HEK293 (cell line): ENCODE results near the gene CPE.

Source experiments
- CTCF ChIA-PET: fragments of 350-600 bp; formaldehyde crosslinking; extraction: SDS; loops from one replicate; lab custom pipeline; 2021; ENCODE audit warnings: antibody characterized with exemption; lab: Yijun Ruan, JAX
- POLR2A ChIA-PET: fragments of 300-600 bp; formaldehyde crosslinking; extraction: SDS; loops from one replicate; lab custom pipeline; 2020; ENCODE audit warnings: antibody characterized with exemption, inconsistent platforms; lab: Yijun Ruan, JAX
- H3K27ac ChIP-seq: fragments of 200-500 bp; sonication (Bioruptor generic); 2 replicates; pipeline ENCODE4 v1.5.1; 2014; ENCODE audit warnings: low read depth, low read length, control low read depth, inconsistent platforms; ENCODE audit errors: extremely low read depth
- H3K36me3 ChIP-seq, 2 experiments: fragments of 200-500 bp in 1 of 2; sonication (Bioruptor generic) in 1 of 2; 1 replicate in 1 of 2; 2 replicates in 1 of 2; pipeline ENCODE4 v1.5.1; 2014 to 2017; ENCODE audit warnings: inconsistent platforms in 2 of 2, low read length in 2 of 2; ENCODE audit not compliant: control insufficient read depth in 2 of 2, insufficient read depth in 1 of 2
- H3K4me1 ChIP-seq: fragments of 200-500 bp; sonication (Bioruptor generic); 2 replicates; pipeline ENCODE4 v1.5.1; 2014; ENCODE audit warnings: mild to moderate bottlenecking, low read length, inconsistent platforms; ENCODE audit not compliant: control insufficient read depth, insufficient read depth
- H3K4me3 ChIP-seq: 2 replicates; pipeline ENCODE4 v1.5.1; 2011; ENCODE audit warnings: low read depth, mild to moderate bottlenecking, control low read depth, low read length, moderate library complexity
- H3K9me3 ChIP-seq: fragments of 200-500 bp; sonication (Bioruptor generic); 2 replicates; pipeline ENCODE4 v1.5.1; 2014; ENCODE audit warnings: low read depth, low read length, inconsistent platforms; ENCODE audit not compliant: control insufficient read depth, insufficient read depth
- GLIS1 ChIP-seq: fragments of 450-650 bp; formaldehyde crosslinking; IDR thresholded peaks from 2 replicates; pipeline ENCODE4 v1.5.1; 2016; ENCODE audit warnings: missing biosample characterization, missing genetic modification characterization
- HOXD13 ChIP-seq: sonication (generic); formaldehyde crosslinking; IDR thresholded peaks from 2 replicates; pipeline ENCODE4 v1.8.0; 2022; ENCODE audit warnings: missing genetic modification reagents, borderline replicate concordance
- SCRT1 ChIP-seq: fragments of 450-650 bp; formaldehyde crosslinking; IDR thresholded peaks from 2 replicates; pipeline ENCODE4 v1.5.1; 2016; ENCODE audit warnings: missing biosample characterization, missing genetic modification characterization, borderline replicate concordance
- SP3 ChIP-seq: fragments of 450-650 bp; formaldehyde crosslinking; IDR thresholded peaks from 2 replicates; pipeline ENCODE4 v1.5.1; 2016; ENCODE audit warnings: missing biosample characterization, missing genetic modification characterization
- TRIM28 ChIP-seq: IDR thresholded peaks from 2 replicates; pipeline ENCODE4 v1.6.1; 2011; ENCODE audit warnings: low read length, control low read depth, borderline replicate concordance
- ZBTB8A ChIP-seq: fragments of 450-650 bp; formaldehyde crosslinking; IDR thresholded peaks from 2 replicates; pipeline ENCODE4 v1.5.1; 2016; ENCODE audit warnings: missing biosample characterization, missing genetic modification characterization
- ZIC2 ChIP-seq: fragments of 450-650 bp; formaldehyde crosslinking; IDR thresholded peaks from 2 replicates; pipeline ENCODE4 v1.5.1; 2016; ENCODE audit warnings: missing biosample characterization, missing genetic modification characterization
- ZNF155 ChIP-seq: fragments of 450-650 bp; formaldehyde crosslinking; IDR thresholded peaks from 2 replicates; pipeline ENCODE4 v1.5.1; 2016; ENCODE audit warnings: missing biosample characterization, missing genetic modification characterization
- ZNF266 ChIP-seq: fragments of 450-650 bp; formaldehyde crosslinking; IDR thresholded peaks from 2 replicates; pipeline ENCODE4 v1.5.1; 2016; ENCODE audit warnings: missing biosample characterization, missing genetic modification characterization, low read depth
- ZNF341 ChIP-seq: fragments of 450-650 bp; formaldehyde crosslinking; IDR thresholded peaks from 2 replicates; pipeline ENCODE4; 2016; ENCODE audit warnings: low read depth, missing biosample characterization, missing genetic modification characterization
- ZNF350 ChIP-seq: fragments of 450-650 bp; formaldehyde crosslinking; IDR thresholded peaks from 2 replicates; pipeline ENCODE4 v1.5.0; 2017; ENCODE audit warnings: missing biosample characterization, mild to moderate bottlenecking, missing genetic modification characterization
- ZNF416 ChIP-seq: fragments of 450-650 bp; formaldehyde crosslinking; IDR thresholded peaks from 2 replicates; pipeline ENCODE4 v1.5.1; 2016; ENCODE audit warnings: missing biosample characterization, missing genetic modification characterization
- ZNF423 ChIP-seq: fragments of 450-650 bp; formaldehyde crosslinking; IDR thresholded peaks from 2 replicates; pipeline ENCODE4 v1.5.1; 2016; ENCODE audit warnings: missing biosample characterization, missing genetic modification characterization
- ZNF548 ChIP-seq: fragments of 450-650 bp; formaldehyde crosslinking; IDR thresholded peaks from 2 replicates; pipeline ENCODE4 v1.5.1; 2016; ENCODE audit warnings: missing biosample characterization, missing genetic modification characterization
- ZNF549 ChIP-seq: fragments of 450-650 bp; IDR thresholded peaks from 2 replicates; pipeline ENCODE4 v1.5.1; 2018; ENCODE audit warnings: missing biosample characterization, missing genetic modification characterization, mild to moderate bottlenecking, inconsistent platforms, moderate library complexity
- ZNF600 ChIP-seq: fragments of 450-650 bp; formaldehyde crosslinking; IDR thresholded peaks from 2 replicates; pipeline ENCODE4 v1.5.1; 2016; ENCODE audit warnings: missing biosample characterization, missing genetic modification characterization
- ZSCAN16 ChIP-seq: fragments of 450-650 bp; formaldehyde crosslinking; IDR thresholded peaks from 2 replicates; pipeline ENCODE4 v1.5.1; 2016; ENCODE audit warnings: missing biosample characterization, missing genetic modification characterization
- TF ChIP-seq, protein P1 (sequence below): fragments of 450-650 bp; formaldehyde crosslinking; IDR thresholded peaks from 2 replicates; pipeline ENCODE4 v1.5.1; 2016; ENCODE audit warnings: missing biosample characterization, missing genetic modification characterization
- TF ChIP-seq, protein P2 (sequence below): fragments of 450-650 bp; formaldehyde crosslinking; IDR thresholded peaks from 2 replicates; pipeline ENCODE4 v1.5.1; 2016; ENCODE audit warnings: missing biosample characterization, missing genetic modification characterization
- TF ChIP-seq, protein P3 (sequence below): fragments of 450-650 bp; formaldehyde crosslinking; IDR thresholded peaks from 2 replicates; pipeline ENCODE4 v1.5.1; 2016; ENCODE audit warnings: missing biosample characterization, missing genetic modification characterization
- TF ChIP-seq, protein P4 (sequence below): fragments of 450-650 bp; formaldehyde crosslinking; IDR thresholded peaks from 2 replicates; pipeline ENCODE4 v1.5.1; 2017; ENCODE audit warnings: missing biosample characterization, missing genetic modification characterization
- TF ChIP-seq, protein P5 (sequence below): fragments of 450-650 bp; formaldehyde crosslinking; IDR thresholded peaks from 2 replicates; pipeline ENCODE4 v1.5.1; 2016; ENCODE audit warnings: missing biosample characterization, missing genetic modification characterization, borderline replicate concordance

Gene CPE

DNA sequence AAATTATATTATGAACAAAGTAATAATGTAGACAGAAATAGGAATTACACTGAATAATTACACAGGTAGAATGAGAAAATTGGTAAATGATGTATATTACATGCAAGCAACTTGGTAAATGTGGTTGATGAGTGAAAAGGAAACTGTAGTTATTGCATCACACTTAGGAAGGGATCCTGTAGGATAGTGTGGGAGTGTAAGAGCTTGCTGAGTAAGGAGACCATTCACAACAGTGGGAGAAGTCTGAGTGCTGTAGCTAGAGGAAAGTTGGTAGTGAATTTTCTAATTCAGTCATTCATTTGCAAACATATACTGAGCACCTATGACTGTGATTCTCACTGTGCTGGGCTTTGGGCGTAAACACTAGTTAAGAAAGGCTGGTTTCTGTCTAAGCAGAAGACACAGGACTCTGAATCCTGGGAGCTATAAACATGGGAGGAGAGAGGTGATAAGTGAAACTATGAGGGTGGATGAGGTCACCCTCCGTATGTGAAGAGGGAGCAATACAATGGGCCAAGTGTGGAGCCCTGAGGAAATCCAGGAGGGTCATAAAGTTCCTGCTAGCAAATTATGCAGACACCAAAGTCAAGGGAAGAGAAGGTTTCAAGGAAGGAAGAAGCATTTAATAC lies 14.2 kb upstream of the CPE start (continued):
- TF ChIP-seq, protein P1, sequence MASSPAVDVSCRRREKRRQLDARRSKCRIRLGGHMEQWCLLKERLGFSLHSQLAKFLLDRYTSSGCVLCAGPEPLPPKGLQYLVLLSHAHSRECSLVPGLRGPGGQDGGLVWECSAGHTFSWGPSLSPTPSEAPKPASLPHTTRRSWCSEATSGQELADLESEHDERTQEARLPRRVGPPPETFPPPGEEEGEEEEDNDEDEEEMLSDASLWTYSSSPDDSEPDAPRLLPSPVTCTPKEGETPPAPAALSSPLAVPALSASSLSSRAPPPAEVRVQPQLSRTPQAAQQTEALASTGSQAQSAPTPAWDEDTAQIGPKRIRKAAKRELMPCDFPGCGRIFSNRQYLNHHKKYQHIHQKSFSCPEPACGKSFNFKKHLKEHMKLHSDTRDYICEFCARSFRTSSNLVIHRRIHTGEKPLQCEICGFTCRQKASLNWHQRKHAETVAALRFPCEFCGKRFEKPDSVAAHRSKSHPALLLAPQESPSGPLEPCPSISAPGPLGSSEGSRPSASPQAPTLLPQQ, result 0 out of 2 replicates have a peak, but pooled peaks have one; percentile 26
- TF ChIP-seq SCRT1 (no peak), ZNF416 (no peak), TRIM28 (peak; percentile 89; the same call in 1 of the 2 replicates), ZNF548 (tag by site-specific recombination) (no peak)
- TF ChIP-seq, protein P2, sequence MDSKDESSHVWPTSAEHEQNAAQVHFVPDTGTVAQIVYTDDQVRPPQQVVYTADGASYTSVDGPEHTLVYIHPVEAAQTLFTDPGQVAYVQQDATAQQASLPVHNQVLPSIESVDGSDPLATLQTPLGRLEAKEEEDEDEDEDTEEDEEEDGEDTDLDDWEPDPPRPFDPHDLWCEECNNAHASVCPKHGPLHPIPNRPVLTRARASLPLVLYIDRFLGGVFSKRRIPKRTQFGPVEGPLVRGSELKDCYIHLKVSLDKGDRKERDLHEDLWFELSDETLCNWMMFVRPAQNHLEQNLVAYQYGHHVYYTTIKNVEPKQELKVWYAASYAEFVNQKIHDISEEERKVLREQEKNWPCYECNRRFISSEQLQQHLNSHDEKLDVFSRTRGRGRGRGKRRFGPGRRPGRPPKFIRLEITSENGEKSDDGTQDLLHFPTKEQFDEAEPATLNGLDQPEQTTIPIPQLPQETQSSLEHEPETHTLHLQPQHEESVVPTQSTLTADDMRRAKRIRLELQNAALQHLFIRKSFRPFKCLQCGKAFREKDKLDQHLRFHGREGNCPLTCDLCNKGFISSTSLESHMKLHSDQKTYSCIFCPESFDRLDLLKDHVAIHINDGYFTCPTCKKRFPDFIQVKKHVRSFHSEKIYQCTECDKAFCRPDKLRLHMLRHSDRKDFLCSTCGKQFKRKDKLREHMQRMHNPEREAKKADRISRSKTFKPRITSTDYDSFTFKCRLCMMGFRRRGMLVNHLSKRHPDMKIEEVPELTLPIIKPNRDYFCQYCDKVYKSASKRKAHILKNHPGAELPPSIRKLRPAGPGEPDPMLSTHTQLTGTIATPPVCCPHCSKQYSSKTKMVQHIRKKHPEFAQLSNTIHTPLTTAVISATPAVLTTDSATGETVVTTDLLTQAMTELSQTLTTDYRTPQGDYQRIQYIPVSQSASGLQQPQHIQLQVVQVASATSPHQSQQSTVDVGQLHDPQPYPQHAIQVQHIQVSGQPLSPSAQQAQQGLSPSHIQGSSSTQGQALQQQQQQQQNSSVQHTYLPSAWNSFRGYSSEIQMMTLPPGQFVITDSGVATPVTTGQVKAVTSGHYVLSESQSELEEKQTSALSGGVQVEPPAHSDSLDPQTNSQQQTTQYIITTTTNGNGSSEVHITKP, result peak; percentile 47; the same call in 1 of the 2 replicates

DNA sequence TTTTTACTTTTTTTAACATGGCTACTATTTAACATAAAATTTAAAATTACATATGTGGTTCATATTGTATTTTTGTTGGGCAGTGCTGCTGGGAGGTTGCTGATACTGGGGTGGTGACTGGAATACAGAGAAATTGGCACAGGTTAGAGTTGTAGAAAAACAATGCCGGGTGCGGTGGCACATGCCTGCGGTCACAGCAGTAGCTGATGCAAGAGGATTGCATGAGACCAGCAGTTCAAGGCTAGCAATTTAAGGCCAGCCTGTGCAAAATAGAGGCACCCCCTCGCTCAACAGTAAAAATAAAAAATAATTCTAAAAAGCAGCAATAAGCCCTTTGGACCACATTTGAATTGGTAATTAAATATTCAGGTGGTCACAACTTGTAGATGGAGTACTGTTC lies 11.8 kb upstream of the CPE start:
- POLR2A ChIA-PET, result no interaction called here
- Histone ChIP-seq H3K27ac (no peak overlapping the region), H3K9me3 (no peaks in the 10 kb centered on the region), H3K4me1 (peaks cover 3% of the 10 kb centered on the region; the same call in 1 of the 2 replicates), H3K4me3 (no peak overlapping the region), H3K36me3 (no peaks in the 10 kb centered on the region)
- TF ChIP-seq HOXD13 (CRISPR knock-in tag) (peak; percentile 75; the same call in 1 of the 2 replicates), ZNF155 (no peak)
- CTCF ChIA-PET, result interaction anchor here (0.6 to 0.7 kb wide), 2 partner anchors 17 to 36 kb away, joined by 3 to 6 read pairs; no protein-coding TSS in a partner anchor

DNA sequence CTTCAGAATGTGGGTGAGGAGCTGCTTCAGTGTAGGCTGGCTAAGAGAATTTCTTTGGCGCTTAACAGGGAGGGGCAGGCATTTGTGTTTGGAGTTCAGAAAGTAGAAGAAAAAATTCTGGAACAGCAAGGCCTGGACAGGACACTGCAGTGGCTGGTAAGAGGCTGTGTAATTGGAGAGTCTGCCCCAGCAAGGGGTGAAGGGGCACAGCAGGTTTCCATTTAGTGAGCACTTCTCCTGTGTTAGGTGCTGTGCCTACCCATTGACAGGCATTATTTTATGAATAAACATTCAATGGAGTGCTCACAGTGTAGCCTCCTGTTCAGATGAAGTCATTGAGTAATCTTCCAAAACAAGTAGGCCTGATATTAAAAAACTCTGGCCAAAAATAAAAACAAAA lies 10.7 kb upstream of the CPE start:
- H3K9me3 ChIP-seq, result no peaks in the 10 kb centered on the region
- CTCF ChIA-PET, result interaction anchor here (1.0 to 1.3 kb wide), 2 partner anchors 9 kb away, joined by 3 to 4 read pairs; no protein-coding TSS in a partner anchor
- peaks cover 3% of the 10 kb centered on the region; the same call in 1 of the 2 replicates for H3K4me1 ChIP-seq
- POLR2A ChIA-PET, result no interaction called here
- no peak overlapping the region for H3K4me3 ChIP-seq
- H3K27ac ChIP-seq, result no peak overlapping the region; the same call in 1 of the 2 replicates
- no peaks in the 10 kb centered on the region for H3K36me3 ChIP-seq
- TF ChIP-seq ZNF266 (tag by site-specific recombination), result no peak
- TF ChIP-seq ZIC2 (tag by site-specific recombination), result peak; percentile 92
- peak; percentile 12; the same call in 1 of the 2 replicates for TF ChIP-seq GLIS1 (tag by site-specific recombination)
- 0 out of 2 replicates have a peak, but pooled peaks have one; percentile 28 for TF ChIP-seq ZNF600
- peak; percentile 57; the same call in 1 of the 2 replicates for TF ChIP-seq ZNF423 (tag by site-specific recombination)
- no peak for TF ChIP-seq ZNF549 (tag by site-specific recombination)
- TF ChIP-seq, protein P3, sequence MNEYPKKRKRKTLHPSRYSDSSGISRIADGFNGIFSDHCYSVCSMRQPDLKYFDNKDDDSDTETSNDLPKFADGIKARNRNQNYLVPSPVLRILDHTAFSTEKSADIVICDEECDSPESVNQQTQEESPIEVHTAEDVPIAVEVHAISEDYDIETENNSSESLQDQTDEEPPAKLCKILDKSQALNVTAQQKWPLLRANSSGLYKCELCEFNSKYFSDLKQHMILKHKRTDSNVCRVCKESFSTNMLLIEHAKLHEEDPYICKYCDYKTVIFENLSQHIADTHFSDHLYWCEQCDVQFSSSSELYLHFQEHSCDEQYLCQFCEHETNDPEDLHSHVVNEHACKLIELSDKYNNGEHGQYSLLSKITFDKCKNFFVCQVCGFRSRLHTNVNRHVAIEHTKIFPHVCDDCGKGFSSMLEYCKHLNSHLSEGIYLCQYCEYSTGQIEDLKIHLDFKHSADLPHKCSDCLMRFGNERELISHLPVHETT (tag by site-specific recombination), result no peak
- TF ChIP-seq ZNF350 (tag by site-specific recombination), result no peak
- 0 out of 2 replicates have a peak, but pooled peaks have one; percentile 35 for TF ChIP-seq ZNF341
- TF ChIP-seq ZSCAN16 (tag by site-specific recombination), result no peak
- TF ChIP-seq SP3 (tag by site-specific recombination), result no peak
- TF ChIP-seq, protein P4, sequence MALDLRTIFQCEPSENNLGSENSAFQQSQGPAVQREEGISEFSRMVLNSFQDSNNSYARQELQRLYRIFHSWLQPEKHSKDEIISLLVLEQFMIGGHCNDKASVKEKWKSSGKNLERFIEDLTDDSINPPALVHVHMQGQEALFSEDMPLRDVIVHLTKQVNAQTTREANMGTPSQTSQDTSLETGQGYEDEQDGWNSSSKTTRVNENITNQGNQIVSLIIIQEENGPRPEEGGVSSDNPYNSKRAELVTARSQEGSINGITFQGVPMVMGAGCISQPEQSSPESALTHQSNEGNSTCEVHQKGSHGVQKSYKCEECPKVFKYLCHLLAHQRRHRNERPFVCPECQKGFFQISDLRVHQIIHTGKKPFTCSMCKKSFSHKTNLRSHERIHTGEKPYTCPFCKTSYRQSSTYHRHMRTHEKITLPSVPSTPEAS (tag by site-specific recombination), result no peak
- TF ChIP-seq ZBTB8A (tag by site-specific recombination), result no peak
- TF ChIP-seq, protein P5, sequence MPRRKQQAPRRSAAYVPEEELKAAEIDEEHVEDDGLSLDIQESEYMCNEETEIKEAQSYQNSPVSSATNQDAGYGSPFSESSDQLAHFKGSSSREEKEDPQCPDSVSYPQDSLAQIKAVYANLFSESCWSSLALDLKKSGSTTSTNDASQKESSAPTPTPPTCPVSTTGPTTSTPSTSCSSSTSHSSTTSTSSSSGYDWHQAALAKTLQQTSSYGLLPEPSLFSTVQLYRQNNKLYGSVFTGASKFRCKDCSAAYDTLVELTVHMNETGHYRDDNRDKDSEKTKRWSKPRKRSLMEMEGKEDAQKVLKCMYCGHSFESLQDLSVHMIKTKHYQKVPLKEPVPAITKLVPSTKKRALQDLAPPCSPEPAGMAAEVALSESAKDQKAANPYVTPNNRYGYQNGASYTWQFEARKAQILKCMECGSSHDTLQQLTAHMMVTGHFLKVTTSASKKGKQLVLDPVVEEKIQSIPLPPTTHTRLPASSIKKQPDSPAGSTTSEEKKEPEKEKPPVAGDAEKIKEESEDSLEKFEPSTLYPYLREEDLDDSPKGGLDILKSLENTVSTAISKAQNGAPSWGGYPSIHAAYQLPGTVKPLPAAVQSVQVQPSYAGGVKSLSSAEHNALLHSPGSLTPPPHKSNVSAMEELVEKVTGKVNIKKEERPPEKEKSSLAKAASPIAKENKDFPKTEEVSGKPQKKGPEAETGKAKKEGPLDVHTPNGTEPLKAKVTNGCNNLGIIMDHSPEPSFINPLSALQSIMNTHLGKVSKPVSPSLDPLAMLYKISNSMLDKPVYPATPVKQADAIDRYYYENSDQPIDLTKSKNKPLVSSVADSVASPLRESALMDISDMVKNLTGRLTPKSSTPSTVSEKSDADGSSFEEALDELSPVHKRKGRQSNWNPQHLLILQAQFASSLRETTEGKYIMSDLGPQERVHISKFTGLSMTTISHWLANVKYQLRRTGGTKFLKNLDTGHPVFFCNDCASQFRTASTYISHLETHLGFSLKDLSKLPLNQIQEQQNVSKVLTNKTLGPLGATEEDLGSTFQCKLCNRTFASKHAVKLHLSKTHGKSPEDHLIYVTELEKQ (tag by site-specific recombination), result no peak
